ENCODE measurements around the gene ACYP2.
"Not testable (repeated sequence)": the region's sequence is repeated elsewhere in the genome, so short reads cannot be mapped to it uniquely, and the experiment has no call there.

ACYP2 gene

DNA sequence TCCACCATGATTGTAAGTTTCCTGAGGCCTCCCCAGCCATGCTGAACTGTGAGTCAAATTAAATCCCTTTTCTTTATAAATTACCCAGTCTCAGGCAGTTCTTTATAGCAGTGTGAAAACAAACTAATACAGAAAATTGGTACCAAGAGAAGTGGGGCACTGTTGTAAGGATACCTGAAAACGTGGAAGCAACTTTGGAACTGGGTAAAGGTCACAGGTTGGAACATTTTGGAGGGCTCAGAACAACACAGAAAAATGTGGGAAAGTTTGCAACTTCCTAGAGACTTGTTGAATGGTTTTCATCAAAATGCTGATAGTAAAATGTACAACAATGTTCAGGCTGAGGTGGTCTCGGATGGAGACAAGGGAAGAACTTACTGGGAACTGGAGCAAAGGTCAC, 209.1 kb downstream of the ACYP2 start:
- H3K4me3 ChIP-seq (ENCODE audit: extremely low read depth, insufficient read depth, low read length, poor library complexity, severe bottlenecking); H3K4me1 ChIP-seq (ENCODE audit: control insufficient read depth, insufficient read depth, low read length, poor library complexity, severe bottlenecking); H3K27ac ChIP-seq (ENCODE audit: low read depth, low read length, severe bottlenecking); H3K36me3 ChIP-seq (ENCODE audit: control insufficient read depth, insufficient read depth, low read length): not testable (repeated sequence)
- 61 to 74% methylated on average over 2 of the region's 2 CpGs for WGBS, 2 experiments (ENCODE audit: insufficient coverage in 2 of 2)
- peaks cover 20% of the 10 kb centered on the region for H3K9me3 ChIP-seq (ENCODE audit: control insufficient read depth, low read length)

DNA sequence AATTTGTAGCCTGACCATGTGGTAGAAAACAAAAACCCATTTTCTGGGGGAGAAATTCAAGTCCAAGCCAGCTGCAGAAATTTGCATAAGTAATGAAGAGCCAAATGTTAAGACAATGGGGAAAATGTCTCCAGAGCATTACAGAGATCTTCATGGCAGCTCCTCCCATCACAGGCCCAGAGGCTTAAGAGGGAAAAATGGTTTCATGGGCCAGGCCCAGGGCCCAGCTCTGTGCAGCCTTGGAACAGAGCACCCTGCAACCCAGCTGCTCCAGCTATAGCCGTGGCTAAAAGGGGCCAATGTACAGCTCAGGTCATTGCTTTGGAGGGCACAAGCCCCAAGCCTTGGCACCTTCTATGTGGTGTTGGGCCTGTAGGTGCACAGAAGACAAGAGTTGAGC, 209.7 kb downstream of the ACYP2 start:
- Histone ChIP-seq H3K27ac (ENCODE audit: low read depth, low read length, severe bottlenecking) (no peak overlapping the region), H3K36me3 (ENCODE audit: control insufficient read depth, insufficient read depth, low read length) (no peaks in the 10 kb centered on the region), H3K4me3 (ENCODE audit: extremely low read depth, insufficient read depth, low read length, poor library complexity, severe bottlenecking) (no peak overlapping the region), H3K4me1 (ENCODE audit: control insufficient read depth, insufficient read depth, low read length, poor library complexity, severe bottlenecking) (no peaks in the 10 kb centered on the region), H3K9me3 (ENCODE audit: control insufficient read depth, low read length) (peaks cover 20% of the 10 kb centered on the region)
- 100% methylated on average over 1 of the region's 1 CpG for WGBS, 2 experiments (ENCODE audit: insufficient coverage in 2 of 2)

DNA sequence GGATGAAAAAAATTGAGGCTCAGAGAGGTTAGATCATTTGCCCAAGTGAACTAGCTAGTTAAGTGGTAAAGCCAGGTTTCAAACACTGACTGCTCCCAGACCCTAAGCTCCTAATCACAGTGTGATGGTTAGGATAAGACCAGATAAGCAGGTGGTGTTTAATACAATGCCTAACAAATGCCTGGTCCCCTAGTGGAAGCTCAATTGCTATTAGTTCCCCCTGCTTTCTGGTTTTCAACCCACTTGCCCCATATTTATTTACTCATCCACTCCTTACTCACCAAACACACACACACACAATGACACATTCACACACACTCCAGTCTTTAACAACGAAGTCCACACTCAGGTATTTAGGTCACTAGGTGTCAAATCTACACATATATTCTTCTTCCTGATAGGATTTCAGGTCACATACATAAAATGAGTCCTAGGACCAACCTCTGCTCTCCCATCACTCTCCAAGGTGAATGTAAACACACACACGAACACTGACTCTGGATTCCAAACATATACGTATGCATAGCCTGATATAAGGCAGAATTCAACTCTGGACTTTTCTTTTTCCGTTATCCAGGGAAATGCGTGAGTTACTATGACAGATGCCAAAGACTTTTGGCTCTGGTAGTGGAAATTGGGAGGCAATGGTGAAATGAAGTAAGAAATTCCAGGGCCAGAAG, 214.2 kb downstream of the ACYP2 start:
- WGBS, 2 experiments (ENCODE audit: insufficient coverage in 2 of 2): 70 to 74% methylated on average over 2 to 5 of the region's 5 CpGs
- H3K4me1 ChIP-seq (ENCODE audit: control insufficient read depth, insufficient read depth, low read length, poor library complexity, severe bottlenecking): no peaks in the 10 kb centered on the region
- H3K27ac ChIP-seq (ENCODE audit: low read depth, low read length, severe bottlenecking): peak overlapping the region; percentile 78
- H3K9me3 ChIP-seq (ENCODE audit: control insufficient read depth, low read length): peaks cover 13% of the 10 kb centered on the region
- H3K4me3 ChIP-seq (ENCODE audit: extremely low read depth, insufficient read depth, low read length, poor library complexity, severe bottlenecking): peak overlapping the region; percentile 50
- no peaks in the 10 kb centered on the region for H3K36me3 ChIP-seq (ENCODE audit: control insufficient read depth, insufficient read depth, low read length)

DNA sequence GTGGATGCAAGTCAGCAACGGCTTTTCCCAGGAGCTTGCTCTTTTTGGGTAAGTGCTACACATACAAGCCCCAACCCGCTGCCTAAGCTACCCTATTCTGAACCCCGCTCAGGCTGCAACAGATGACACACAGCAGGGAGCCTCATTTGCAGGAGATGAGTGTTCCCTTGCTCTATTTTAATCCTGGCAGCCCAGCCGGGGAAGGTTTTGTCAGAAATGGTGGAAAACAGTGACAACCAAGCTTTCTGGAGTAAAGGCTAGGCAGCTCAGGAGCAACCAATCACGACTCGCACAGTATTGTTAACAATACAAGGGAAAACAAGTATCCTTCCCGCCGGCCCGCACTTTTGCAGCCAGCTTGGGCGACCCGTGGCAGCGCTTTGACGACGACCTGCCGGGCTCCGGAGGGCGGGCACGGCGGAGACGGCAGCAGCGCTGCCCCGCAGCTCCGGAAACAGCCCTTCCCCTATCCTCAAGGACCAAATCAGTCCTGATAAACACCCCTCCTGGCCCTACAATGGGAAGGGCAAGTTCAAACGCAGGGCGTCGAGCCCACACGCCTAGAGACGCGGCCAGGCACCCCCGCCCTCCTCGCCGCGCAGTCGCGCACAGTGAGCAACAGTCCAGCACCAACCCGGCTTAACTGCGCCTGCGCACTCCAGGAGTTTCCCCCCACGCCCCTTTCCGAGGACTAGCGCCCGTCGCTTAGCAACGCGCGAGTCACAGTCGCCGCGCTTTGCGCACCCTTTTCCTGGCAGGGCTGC, 214.9 kb downstream of the ACYP2 start:
- Histone ChIP-seq H3K36me3 (ENCODE audit: control insufficient read depth, insufficient read depth, low read length) (no peaks in the 10 kb centered on the region), H3K4me3 (ENCODE audit: extremely low read depth, insufficient read depth, low read length, poor library complexity, severe bottlenecking) (peak overlapping the region; percentile 50), H3K27ac (ENCODE audit: low read depth, low read length, severe bottlenecking) (peak overlapping the region; percentile 78), H3K9me3 (ENCODE audit: control insufficient read depth, low read length) (peaks cover 7% of the 10 kb centered on the region), H3K4me1 (ENCODE audit: control insufficient read depth, insufficient read depth, low read length, poor library complexity, severe bottlenecking) (no peaks in the 10 kb centered on the region)
- 0 to 1% methylated on average over 34 to 43 of the region's 50 CpGs for WGBS, 2 experiments (ENCODE audit: insufficient coverage in 2 of 2)

DNA sequence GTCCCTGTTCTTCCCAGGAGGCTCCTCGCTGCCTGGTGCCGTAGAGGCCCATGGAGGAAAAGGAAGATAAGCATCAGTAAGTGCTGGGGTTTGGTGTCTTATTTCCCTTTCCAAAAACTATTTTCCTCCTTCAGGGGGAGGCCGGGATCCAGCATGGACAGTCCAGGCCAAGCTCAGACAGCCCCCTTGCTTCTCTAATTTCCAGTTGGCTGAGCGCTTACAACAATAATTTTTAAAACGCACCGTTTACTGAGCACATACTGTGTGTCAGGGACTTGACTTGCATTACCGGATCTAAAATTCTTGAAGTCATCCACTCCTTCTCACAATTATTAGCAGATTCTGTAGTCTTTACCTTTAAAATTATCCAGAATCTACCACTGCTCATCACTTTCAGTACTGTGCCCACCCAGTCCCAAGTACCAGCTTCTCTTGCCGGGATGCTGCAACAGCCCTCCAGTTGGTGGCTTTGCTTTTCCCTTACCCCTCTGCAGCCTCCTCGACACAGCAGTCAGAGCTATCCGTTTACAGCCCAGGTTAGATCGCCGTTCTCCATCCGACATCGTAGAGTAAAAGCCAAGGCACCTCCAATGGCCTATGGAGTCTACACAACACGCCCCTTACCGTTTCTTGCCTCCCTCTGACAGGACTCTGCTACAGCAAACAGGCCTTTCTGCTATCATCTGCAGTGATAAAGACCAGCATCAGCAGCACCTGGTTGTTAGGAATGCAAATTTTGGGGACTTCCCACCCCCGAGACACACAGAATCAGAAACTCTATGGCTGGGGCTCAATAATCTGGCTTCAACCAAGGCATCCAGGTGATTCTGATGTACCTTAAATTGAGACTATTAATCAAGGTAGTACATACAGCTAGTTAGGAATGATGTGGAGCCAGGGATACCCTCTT, 215.8 kb downstream of the ACYP2 start:
- WGBS, 2 experiments (ENCODE audit: insufficient coverage in 2 of 2): 69% methylated on average over 13 to 15 of the region's 17 CpGs
- peak overlapping the region; percentile 78 for H3K27ac ChIP-seq (ENCODE audit: low read depth, low read length, severe bottlenecking)
- H3K4me1 ChIP-seq (ENCODE audit: control insufficient read depth, insufficient read depth, low read length, poor library complexity, severe bottlenecking): peaks cover under 1% of the 10 kb centered on the region

DNA sequence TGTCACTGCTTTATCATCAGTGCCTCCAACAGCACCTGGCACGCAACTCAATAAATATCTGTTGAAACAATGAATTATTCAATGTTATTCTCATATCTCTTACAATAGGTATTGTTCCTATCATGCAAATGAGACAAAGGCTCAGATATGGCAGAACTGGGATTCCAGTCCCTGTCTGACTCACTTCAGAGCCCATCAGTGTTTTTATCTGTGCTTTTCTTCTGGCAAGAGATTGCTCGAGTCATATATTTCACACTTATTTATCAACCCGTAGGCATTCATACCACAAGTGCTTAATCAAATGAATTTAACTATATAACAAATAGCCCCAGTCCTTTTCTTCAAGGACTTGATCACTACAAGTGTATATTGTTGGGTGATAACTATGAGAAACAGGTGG, 217.0 kb downstream of the ACYP2 start:
- Histone ChIP-seq H3K4me3 (ENCODE audit: extremely low read depth, insufficient read depth, low read length, poor library complexity, severe bottlenecking) (no peak overlapping the region), H3K36me3 (ENCODE audit: control insufficient read depth, insufficient read depth, low read length) (no peaks in the 10 kb centered on the region), H3K9me3 (ENCODE audit: control insufficient read depth, low read length) (no peaks in the 10 kb centered on the region), H3K4me1 (ENCODE audit: control insufficient read depth, insufficient read depth, low read length, poor library complexity, severe bottlenecking) (peaks cover 7% of the 10 kb centered on the region), H3K27ac (ENCODE audit: low read depth, low read length, severe bottlenecking) (no peak overlapping the region)
- WGBS, 2 experiments (ENCODE audit: insufficient coverage in 2 of 2): no CpG with 5 or more reads among the region's 3 CpGs

More for the DNA sequence above, 215.8 kb downstream of the ACYP2 start:
- Histone ChIP-seq H3K4me3 (ENCODE audit: extremely low read depth, insufficient read depth, low read length, poor library complexity, severe bottlenecking) (peak overlapping the region; percentile 50), H3K36me3 (ENCODE audit: control insufficient read depth, insufficient read depth, low read length) (no peaks in the 10 kb centered on the region), H3K9me3 (ENCODE audit: control insufficient read depth, low read length) (no peaks in the 10 kb centered on the region)

DNA sequence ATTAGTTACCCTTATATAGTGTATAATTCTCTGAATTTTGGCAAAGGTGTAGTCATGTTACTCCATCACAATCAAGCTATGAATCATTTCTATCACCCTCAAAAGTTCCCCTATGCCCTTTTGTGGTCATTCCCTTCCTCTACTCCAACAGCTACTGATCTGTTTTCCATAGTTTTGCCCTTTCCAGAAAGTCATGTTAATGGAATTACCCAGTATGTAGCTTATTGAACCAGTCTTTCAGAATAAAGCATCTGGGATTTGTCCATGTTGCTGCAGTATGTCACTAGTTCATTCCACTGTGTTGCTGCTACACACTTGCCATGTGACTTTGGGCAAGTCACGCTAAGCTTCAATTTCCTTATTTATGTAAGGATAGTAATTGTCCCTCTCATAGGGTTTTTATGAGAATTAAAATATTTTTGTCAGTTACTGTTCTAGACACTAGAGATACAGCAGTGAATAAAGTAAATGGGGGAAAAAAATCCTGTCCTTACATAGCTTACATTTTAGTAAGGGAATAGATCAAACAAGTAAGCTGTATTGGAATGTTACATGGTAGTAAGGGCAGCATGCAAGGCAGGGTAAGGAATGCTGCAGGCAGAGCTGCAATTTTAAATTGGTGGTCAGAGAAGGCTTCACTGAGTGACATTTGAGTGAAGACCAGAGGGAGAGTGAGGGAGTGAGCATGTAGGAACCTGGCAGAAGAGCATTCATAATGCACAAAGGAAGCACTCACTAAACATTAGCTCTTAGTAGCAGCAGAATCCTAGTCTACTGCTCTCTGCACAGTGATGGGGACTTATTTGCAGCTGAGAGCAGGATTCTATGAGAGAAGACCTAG, 220.9 kb downstream of the ACYP2 start:
- Histone ChIP-seq H3K9me3 (ENCODE audit: control insufficient read depth, low read length) (no peaks in the 10 kb centered on the region), H3K27ac (ENCODE audit: low read depth, low read length, severe bottlenecking) (peak overlapping the region; percentile 6), H3K36me3 (ENCODE audit: control insufficient read depth, insufficient read depth, low read length) (no peaks in the 10 kb centered on the region), H3K4me3 (ENCODE audit: extremely low read depth, insufficient read depth, low read length, poor library complexity, severe bottlenecking) (no peak overlapping the region), H3K4me1 (ENCODE audit: control insufficient read depth, insufficient read depth, low read length, poor library complexity, severe bottlenecking) (peaks cover 7% of the 10 kb centered on the region)
- no CpG with 5 or more reads among the region's 1 CpG for WGBS, 2 experiments (ENCODE audit: insufficient coverage in 2 of 2)

DNA sequence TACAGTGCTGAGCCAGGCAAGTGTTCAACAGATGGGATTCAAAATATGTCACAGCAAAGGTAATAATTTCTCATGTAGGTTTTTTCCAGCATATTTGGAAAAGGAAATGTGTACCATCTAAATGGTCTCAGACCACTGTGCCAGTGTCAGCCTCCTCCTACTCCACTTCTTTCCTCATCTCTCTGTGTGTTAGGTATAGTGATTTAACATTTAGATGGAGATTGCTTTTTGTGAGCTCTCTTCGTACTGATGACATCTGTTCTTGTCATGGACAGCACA, 221.5 kb downstream of the ACYP2 start:
- Histone ChIP-seq H3K36me3 (ENCODE audit: control insufficient read depth, insufficient read depth, low read length) (no peaks in the 10 kb centered on the region), H3K4me1 (ENCODE audit: control insufficient read depth, insufficient read depth, low read length, poor library complexity, severe bottlenecking) (peaks cover 7% of the 10 kb centered on the region), H3K9me3 (ENCODE audit: control insufficient read depth, low read length) (no peaks in the 10 kb centered on the region), H3K27ac (ENCODE audit: low read depth, low read length, severe bottlenecking) (no peak overlapping the region), H3K4me3 (ENCODE audit: extremely low read depth, insufficient read depth, low read length, poor library complexity, severe bottlenecking) (no peak overlapping the region)
- WGBS, 2 experiments (ENCODE audit: insufficient coverage in 2 of 2): 80% methylated on average over 1 of the region's 1 CpG; no CpG with 5 or more reads in 1 of the 2 experiments

DNA sequence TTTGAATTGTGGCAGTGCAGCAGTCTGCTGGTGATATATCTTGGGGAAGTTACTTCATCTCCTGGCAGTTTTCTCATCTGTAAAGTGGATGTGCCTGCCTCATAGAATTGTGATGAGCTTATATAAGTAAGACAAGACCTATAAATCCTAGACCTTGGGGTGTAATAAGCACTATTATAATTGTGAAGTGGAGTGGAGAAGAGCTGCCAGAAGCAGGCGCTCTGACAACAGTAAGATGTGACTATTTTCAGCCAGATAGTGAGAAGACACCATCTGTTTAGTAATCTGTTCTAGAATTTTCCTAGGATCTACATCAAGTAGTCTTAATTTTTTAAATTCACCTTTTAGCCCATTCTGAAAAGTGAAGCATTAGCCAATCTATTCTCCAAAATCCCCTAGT, 226.2 kb downstream of the ACYP2 start:
- Histone ChIP-seq H3K27ac (ENCODE audit: low read depth, low read length, severe bottlenecking) (no peak overlapping the region), H3K4me1 (ENCODE audit: control insufficient read depth, insufficient read depth, low read length, poor library complexity, severe bottlenecking) (peaks cover 2% of the 10 kb centered on the region)
- 83% methylated on average over 1 of the region's 1 CpG; no CpG with 5 or more reads in 1 of the 2 experiments for WGBS, 2 experiments (ENCODE audit: insufficient coverage in 2 of 2)

DNA sequence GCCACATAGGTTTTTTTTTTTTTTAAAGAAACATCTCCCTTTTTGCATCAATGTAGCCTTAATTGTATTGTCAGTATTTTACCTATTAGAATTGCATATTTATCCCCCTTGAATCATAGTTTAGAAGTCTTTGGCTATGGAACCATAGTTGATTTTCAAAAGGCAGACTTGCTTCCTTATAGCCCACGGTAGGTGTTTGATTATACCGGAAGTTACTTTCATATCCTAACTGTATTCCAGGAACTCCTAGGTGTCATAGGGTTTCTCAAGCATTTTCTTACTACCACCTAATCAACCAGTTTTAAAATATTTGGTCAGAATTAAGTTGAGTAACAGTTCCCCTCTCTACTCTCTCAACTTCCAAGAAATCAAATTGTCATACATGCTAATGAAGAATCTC, 227.2 kb downstream of the ACYP2 start:
- WGBS, 2 experiments (ENCODE audit: insufficient coverage in 2 of 2): 100% methylated on average over 2 of the region's 2 CpGs; no CpG with 5 or more reads in 1 of the 2 experiments
- Histone ChIP-seq H3K9me3 (ENCODE audit: control insufficient read depth, low read length) (no peaks in the 10 kb centered on the region), H3K4me3 (ENCODE audit: extremely low read depth, insufficient read depth, low read length, poor library complexity, severe bottlenecking) (no peak overlapping the region), H3K27ac (ENCODE audit: low read depth, low read length, severe bottlenecking) (no peak overlapping the region), H3K36me3 (ENCODE audit: control insufficient read depth, insufficient read depth, low read length) (no peaks in the 10 kb centered on the region), H3K4me1 (ENCODE audit: control insufficient read depth, insufficient read depth, low read length, poor library complexity, severe bottlenecking) (no peaks in the 10 kb centered on the region)

More for the DNA sequence above, 226.2 kb downstream of the ACYP2 start:
- H3K36me3 ChIP-seq (ENCODE audit: control insufficient read depth, insufficient read depth, low read length): no peaks in the 10 kb centered on the region
- H3K4me3 ChIP-seq (ENCODE audit: extremely low read depth, insufficient read depth, low read length, poor library complexity, severe bottlenecking): no peak overlapping the region
- H3K9me3 ChIP-seq (ENCODE audit: control insufficient read depth, low read length): no peaks in the 10 kb centered on the region
